ENCODE results near the gene C13orf42.

Gene C13orf42

DNA sequence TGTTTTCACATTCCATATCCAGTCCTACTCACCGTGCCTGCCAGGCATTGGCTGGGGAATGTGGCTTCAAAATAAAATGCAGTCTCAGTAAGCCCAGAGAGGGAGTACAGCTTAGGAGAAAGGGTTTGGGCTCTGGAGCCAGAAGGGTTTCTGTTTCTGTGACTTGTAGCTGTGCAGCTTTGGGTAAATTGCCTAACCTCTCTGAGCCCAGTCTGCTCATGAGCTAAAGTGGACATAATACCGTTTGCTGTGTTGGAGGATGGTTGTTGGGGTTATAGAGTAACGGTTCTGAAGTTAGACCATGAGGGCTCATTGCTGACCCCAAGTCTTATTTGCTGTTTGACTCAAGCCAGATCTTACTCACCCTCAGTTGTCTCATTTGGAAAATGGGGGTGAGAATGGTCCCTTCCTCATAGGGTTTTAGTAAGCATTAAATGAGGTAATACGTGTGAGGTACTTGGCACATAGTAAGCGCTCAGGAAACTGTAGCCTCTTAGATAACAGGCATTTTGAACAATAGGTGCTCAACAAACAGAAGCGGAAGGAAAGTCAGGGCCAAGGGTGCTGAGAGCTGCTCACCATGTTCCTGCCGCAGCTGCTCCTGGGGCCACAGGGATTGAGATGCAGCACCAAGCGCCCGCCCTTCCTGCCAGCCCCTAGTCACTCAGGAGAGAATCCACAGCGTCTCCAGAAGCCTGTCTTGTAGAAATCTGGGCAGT is 45.5 kb downstream of the C13orf42 start:
- no peak for DNase-seq (ENCODE audit: low read depth)

DNA sequence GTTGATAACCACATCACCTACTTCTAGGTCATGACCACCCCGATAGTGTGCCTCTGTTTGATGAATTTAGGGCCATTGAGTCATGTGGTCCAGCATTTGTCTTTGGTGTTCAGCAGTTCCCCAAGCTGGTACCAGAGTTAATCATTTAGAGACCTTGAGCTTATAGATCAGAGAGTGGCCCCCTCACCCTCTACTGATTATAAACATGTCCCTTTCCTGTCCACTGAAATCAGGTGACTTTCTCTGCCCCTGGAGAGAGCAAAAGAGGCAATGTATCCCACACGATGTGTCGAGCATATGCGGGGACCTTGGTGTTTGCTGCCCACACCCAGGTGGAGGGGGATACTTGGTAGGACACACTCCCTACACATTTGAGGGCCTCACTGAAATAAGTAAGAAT is 46.3 kb downstream of the C13orf42 start:
- DNase-seq (ENCODE audit: low read depth), result no peak

DNA sequence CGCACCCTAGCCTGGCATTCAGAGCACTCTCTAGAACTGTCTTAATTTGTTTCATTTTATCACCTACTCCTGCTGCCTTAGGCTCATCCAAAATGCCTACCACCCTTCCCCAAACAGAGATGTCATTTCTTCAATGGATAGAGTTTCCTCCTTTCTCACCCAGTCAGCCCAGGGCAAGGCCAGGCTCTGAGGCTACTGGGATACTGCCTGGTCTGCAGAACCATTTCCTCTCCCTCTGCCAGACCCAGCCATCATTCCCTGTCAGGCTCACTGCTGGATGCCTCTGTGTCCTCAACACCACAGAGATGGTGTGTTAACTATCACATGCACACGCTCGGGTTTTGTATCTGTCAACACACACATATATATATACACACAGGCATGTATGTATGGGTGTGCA is 47.2 kb downstream of the C13orf42 start:
- DNase-seq (ENCODE audit: low read depth), result no peak

- no peak for DNase-seq (ENCODE audit: low read depth)
Measured at GRCh38 chr13:51058461-51059167, 52.5 kb downstream of the C13orf42 start.

- DNase-seq (ENCODE audit: low read depth), result no peak
Measured at GRCh38 chr13:51057906-51058305, 53.2 kb downstream of the C13orf42 start.

DNA sequence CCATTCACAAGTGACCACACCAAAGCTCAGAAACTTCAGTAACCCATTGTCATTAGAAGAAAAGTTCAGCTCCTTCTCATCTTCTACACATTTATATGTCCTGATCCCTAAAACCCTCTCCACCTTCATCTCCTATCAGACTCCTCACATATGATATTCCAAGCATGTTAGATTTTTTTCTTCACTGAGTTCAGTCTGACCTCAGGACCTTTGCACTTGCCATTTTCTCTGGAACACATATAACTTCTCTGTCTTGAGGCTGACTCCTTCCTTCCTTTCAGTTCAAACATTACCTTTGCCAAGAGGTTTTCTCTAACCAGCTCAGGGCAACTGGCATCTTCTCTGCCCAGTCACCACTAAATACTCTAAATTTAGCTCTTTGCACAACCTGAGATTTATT is 54.1 kb downstream of the C13orf42 start:
- no peak for DNase-seq (ENCODE audit: low read depth)

DNA sequence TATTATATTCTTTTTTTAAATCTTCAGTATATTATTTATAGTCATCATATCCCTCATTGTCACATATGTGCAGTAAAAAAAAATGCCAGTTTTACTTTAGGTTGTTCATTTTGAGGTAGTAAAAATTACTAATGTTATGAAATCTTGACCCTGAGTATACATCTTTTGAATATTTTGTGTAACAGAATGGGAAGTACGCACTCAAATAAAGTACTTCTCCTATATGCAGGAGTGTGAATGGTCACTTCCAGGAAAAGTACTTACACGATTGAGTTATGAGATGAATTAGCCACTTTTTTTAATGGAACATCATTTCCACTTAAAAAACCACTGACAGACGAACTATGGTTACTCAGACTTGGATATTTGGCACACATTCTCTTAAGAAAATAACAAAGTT is 58.5 kb downstream of the C13orf42 start:
- no peak for DNase-seq (ENCODE audit: low read depth)

DNA sequence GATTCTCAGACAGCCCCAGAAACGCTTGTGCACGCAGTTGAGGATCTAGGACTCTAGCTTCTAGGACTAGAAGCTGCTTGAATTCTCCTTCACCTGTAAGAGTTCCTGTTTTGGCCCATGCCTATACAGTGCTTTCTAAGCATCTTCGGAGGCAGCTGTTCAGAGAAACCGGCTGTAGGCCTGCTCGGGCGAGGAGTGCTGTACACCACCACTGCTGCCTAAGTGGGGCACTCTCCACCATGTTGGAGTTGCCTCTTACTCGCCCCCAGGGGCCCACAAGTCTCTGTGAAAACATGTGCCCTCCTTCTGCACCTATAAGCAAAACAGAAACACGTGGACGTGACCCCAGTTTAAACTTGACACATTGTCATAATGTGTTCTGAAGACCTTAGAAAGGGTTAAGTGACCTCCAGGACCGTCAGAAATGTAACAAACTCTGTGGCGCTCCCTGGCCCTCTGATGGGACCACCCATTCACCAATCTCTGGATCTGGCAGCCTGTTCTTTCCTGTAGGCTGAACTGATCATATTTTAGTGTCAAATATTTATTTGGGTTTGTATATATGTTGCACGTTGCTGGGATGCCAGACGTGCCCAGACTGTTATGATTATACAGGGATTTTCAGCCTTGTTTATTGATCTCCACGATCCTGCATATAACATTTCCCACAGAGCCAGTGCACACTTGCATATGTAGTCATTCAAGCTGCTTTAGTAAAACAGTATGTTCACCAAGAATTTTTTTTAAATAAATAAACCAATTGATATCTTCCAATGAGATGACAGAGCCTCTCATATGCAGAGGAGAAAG is 60.8 kb downstream of the C13orf42 start:
- no peak for DNase-seq (ENCODE audit: low read depth)

DNA sequence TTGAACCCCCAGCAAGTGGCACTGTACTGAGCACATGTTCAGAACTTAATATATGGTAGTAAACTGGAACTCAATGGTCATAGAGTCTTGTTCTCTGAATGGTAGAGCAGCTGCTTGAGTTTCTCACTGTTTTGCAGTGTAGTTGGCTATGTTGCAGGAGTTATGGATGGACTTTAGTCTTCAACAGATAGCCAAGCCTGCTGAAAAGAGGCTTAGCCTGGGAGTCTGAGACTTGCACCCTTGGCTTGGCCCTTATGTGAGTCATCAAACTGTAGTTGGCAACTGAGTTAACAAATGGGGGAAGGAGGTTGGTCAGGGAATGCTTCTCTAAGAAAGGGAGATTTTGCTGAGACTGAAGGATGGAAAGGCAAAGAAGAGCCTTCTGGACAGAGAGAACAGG is 62.5 kb downstream of the C13orf42 start:
- no peak for DNase-seq (ENCODE audit: low read depth)

DNA sequence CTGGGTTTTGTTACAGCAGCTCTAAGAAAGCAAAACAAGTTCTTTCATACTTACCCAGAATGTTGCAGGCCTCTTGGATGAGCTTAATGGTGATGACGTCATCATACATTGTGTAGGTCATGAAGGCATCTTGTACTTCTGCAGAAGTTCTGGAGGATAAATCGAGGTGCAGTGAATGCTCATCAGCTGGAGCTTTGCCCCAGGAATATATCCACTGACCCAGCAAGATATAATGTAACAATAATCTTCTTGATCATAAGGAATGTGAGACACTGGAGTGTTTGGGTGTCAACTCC is 63.0 kb downstream of the C13orf42 start:
- no peak for DNase-seq (ENCODE audit: low read depth)

DNA sequence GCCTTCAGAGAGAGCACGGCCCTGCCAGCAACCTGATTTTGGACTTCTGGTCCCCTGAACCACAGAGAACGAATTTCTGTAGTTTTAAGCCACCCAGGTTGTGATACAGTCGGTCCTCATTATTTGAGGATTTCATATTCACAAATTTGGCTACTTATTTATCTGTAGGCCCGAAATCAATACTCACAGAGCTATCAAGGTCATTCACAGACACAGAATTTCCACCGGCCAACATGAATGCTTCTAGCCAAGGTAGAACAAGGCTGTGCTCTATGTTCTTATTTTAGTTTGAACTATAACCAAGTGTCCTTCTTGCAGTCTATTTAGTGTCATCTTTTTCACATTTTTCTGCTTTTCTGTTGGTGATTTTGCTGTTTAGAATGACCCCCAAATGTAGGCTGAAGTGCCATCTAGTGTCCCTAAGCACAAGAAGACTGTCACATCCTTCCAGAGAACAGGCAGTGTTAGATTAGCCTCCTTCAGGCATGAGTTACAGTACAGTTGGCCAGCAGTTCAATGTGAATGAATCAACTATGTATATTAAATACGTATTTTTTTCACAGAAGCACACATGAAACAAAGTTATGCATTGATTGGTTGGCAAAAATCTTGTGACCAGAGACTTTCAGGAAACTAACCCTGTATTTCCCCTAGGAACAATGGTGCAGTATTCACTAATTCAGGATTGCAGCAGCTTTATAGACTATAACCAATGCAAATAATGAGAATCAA is 63.5 kb downstream of the C13orf42 start:
- no peak for DNase-seq (ENCODE audit: low read depth)

- DNase-seq (ENCODE audit: low read depth), result no peak
Measured at GRCh38 chr13:51045451-51045850, 65.6 kb downstream of the C13orf42 start.

DNA sequence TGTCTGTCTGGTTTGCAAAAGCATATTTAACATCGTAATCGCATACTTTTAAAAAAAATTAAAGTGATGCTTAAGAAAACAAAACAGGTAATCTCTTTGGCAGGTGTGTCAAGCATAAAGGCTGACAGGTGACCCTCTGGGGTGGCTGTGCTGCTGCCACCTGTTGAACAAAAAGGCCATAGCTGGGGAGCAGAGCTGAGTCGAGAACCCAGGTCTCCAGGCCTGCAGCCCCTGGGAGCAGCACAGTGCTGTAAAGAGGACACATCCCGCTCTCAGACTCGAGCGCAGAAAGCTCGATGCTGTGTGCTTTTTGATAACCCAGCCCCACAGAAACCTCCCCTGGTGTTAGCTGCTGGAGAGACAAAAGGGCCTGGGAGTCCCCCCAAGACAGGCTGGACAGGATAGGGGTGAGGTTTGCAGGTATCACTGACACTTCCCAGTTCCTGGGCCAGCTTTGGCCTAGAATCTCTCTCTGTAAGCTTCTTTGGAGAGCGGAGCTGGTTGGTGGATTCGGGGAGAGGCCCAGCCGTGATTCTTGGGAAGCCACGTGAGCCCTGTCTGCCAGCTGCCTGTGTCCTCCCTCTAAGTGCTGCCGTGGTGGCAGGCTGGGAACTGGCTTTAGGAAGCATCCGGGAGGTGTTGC is 66.9 kb downstream of the C13orf42 start:
- DNase-seq (ENCODE audit: low read depth), result no peak

- DNase-seq (ENCODE audit: low read depth), result no peak
Measured at GRCh38 chr13:51043310-51043709, 67.8 kb downstream of the C13orf42 start.

DNA sequence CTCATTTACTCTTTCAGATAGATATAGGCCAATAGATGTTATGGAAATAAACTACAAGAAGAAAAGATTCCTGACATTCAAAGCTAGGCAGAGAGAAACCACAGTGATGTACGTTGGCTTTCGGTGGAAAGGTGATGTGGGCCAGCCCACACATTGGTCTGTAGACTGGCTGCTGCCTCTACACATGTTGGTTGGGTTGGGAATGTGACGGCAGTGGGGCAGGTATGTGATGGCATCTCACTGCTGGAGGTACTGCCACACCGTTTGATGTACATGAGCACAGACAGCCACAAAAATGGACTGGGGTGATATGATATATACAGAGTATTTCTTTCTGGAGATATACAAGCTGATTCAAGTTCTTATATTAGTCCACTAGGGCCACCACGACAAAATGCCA is 69.4 kb downstream of the C13orf42 start:
- DNase-seq (ENCODE audit: low read depth), result no peak

- no peak for DNase-seq (ENCODE audit: low read depth)
Measured at GRCh38 chr13:51041126-51041525, 69.9 kb downstream of the C13orf42 start.

- no peak for DNase-seq (ENCODE audit: low read depth)
Measured at GRCh38 chr13:51040431-51040830, 70.6 kb downstream of the C13orf42 start.

- no peak for DNase-seq (ENCODE audit: low read depth)
Measured at GRCh38 chr13:51036418-51036817, 74.7 kb downstream of the C13orf42 start.

DNA sequence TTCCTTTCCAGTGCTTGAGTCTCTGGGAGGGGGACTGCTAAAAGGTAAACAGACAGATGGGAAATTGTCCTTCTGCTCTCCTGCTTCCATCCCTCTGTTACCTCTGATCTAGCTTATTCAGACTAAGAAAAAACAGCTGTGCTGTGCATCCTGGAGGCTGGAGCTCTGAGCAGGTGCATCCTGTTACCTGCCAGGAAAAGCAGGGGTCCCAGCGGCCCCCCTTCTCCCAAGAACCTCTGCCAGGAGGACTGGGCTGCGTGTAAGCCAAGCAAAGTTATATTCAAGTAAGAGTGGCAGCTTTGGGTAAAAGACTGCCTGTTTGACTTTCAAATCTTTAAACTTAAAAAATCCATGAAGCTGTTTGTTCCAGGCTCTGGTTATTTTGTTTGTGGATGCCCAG is 75.1 kb downstream of the C13orf42 start:
- DNase-seq (ENCODE audit: low read depth), result no peak

DNA sequence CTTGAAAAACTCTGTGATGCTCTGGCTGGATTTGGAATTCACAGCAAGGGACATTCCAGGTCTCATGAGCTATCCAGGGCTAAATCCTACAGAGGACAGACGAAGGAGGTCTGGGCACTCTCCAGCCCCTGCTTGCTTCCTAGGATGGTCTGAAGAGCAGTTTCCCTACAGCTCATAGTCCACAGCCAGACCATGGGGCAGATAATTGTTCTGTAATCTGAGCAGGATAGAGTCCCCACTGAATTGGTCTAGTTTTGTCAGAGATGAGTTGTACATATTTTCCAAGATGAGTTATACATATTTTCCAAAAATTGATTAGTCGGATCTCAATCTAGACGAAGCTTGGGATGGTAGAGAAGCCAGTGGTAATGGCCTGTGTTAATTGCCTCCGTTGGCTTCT is 75.6 kb downstream of the C13orf42 start:
- DNase-seq (ENCODE audit: low read depth), result no peak

DNA sequence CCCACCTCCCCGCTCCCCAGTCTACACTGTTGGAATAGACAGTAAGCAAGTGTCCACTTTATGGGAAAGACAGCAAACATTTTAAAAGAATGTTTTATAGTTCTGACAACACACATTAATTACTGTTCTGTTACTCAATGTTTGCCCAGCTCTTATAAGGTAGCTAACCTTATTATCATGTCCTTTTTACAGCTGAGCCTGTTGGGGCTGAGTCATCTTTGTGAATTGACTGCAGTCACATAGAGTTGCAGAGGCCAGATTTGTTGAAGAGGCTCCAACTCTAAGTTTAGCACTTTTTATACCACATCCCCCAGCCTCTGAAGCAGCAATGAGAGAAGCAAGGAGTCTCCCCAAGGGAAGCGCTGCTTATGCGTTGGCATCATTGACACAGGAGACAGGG is 76.2 kb downstream of the C13orf42 start:
- DNase-seq (ENCODE audit: low read depth), result no peak

Data from amniotic epithelial cell (primary cell).